Measurements from ENCODE around the gene DNM1L. TPM values are rescaled to one million over a fixed set of nuclear protein-coding genes. Genes with fewer than 3 reads are reported as not detected.

Gene DNM1L
- total RNA-seq, 1 experiment from 2014 or later, result 79.8 TPM

GRCh38 chr12:32641287-32641901 lies 37.7 kb upstream of the DNM1L start:
- Histone ChIP-seq H2BK15ac (ENCODE audit: low read depth, low read length) (no peak overlapping the region), H3K4me1 (ENCODE audit: insufficient read depth, low read length) (no peaks in the 10 kb centered on the region), H3K56ac (ENCODE audit: insufficient read length, low read depth, low read length) (no peak overlapping the region), H4K5ac (ENCODE audit: insufficient read length, low read depth, low read length) (no peak overlapping the region), H4K8ac (replicated peaks; ENCODE audit: insufficient read length, low read depth, low read length) (no peak overlapping the region), H3K14ac (ENCODE audit: insufficient read depth, low read length) (no peak overlapping the region), H3K9ac (ENCODE audit: extremely low read depth, insufficient read length, low read length) (no peak overlapping the region), H3K79me2 (ENCODE audit: insufficient read depth, low read length) (no peaks in the 10 kb centered on the region), H3K9me3 (ENCODE audit: control insufficient read depth, low read depth, low read length) (no peaks in the 10 kb centered on the region), H3T11ph (ENCODE audit: low read length) (no peak overlapping the region), H4K91ac (ENCODE audit: insufficient read length, low read depth, low read length) (no peak overlapping the region), H2BK120ac (ENCODE audit: low read depth, low read length, poor library complexity, severe bottlenecking) (no peak overlapping the region), H3K79me1 (ENCODE audit: insufficient read depth, low read depth, low read length, poor library complexity, severe bottlenecking) (no peaks in the 10 kb centered on the region), H2BK20ac (ENCODE audit: low read depth, low read length, poor library complexity, severe bottlenecking) (no peak overlapping the region), H3K23ac (ENCODE audit: insufficient read length, low read depth, low read length) (no peak overlapping the region), H2AFZ (ENCODE audit: low read length) (no peak overlapping the region), H3K4ac (ENCODE audit: low read depth, low read length) (no peak overlapping the region), H3K4me2 (ENCODE audit: insufficient read depth, insufficient read length, low read length) (no peak overlapping the region), H2AK5ac (ENCODE audit: insufficient read length, low read length) (no peak overlapping the region), H2BK12ac (ENCODE audit: insufficient read length, low read depth, low read length) (no peak overlapping the region), H3K23me2 (ENCODE audit: insufficient read length, low read depth, low read length, poor library complexity, severe bottlenecking) (no peaks in the 10 kb centered on the region), H4K20me1 (ENCODE audit: control insufficient read depth, insufficient read depth, insufficient read length) (no peaks in the 10 kb centered on the region), H3K18ac (ENCODE audit: insufficient read length, low read depth, low read length) (no peak overlapping the region), H3K27ac (ENCODE audit: insufficient read length, low read depth, low read length) (no peak overlapping the region), H3K27me3 (ENCODE audit: insufficient read depth, low read length) (no peaks in the 10 kb centered on the region), H2BK5ac (ENCODE audit: insufficient read length, low read length) (no peak overlapping the region)
- no peak for DNase-seq
- H3K36me3 Mint-ChIP-seq (ENCODE audit: insufficient read depth in 1 of 3, low read depth in 3 of 3), result peaks cover 30 to 71% (median 59%) of the 10 kb centered on the region in 3 experiments; a peak in 6 of 7 replicates
- no peak overlapping the region for H3K4me3 Mint-ChIP-seq
- no peak overlapping the region; a peak in 1 of 7 replicates for H3K27ac Mint-ChIP-seq
- H3K9me3 Mint-ChIP-seq, result no peaks in the 10 kb centered on the region
- TF ChIP-seq CTCF (conservative IDR thresholded peaks at IDR 0.05), result no peak
- no peaks in the 10 kb centered on the region for H3K27me3 Mint-ChIP-seq (ENCODE audit: low read depth)
- no peaks in the 10 kb centered on the region for H3K4me1 Mint-ChIP-seq
- WGBS (ENCODE audit: extremely low coverage, insufficient read length, low lambda C conversion rate), result 100% methylated on average over 1 of the region's 6 CpGs

Measured in H9 (cell line).